Measurements from ENCODE around the gene PPP1R27.
A peak's percentile ranks its signal among the peaks of the same experiment; 100 is the strongest.

Gene PPP1R27

DNA sequence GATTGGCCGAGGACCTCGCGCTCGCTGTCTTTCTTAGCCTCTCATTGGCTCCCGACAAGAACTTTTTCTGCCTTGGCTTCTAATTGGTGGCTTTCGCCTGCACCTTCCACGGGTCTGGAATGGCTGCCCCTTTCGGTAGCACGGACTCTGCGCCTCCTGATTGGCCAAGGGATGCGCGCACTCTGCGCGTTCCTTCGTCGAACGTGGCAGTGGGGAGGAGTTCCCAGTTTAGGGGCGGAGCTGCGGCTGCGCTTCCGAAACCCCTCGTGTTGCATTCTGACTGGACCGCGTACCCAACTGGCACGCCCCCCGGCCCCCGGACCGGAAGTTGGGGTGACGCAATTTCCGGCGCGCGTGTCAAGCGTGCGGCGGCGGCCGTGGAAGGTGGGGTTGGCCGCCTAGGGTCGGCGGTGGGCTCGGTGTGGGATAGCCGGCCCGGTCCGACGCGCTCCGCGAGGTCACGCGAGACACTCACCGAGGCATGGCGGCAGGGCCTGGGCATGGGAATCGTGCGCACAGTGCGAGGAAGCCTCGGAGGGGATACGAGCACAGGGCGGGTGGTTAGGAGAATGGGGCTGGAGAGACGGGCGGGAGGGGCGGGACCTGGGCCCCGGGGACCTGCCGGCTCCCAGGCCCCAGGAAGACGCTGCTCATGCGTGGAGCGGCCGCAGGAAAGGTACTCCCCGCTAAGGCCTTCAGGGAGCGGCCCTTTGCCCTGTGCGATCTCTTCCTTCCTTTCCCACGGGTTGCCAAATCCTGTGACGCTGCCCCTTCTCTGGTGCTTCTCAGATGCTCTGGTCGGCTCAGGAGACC, 26.1 kb upstream of the PPP1R27 start:
- peak; percentile 98 for DNase-seq

DNA sequence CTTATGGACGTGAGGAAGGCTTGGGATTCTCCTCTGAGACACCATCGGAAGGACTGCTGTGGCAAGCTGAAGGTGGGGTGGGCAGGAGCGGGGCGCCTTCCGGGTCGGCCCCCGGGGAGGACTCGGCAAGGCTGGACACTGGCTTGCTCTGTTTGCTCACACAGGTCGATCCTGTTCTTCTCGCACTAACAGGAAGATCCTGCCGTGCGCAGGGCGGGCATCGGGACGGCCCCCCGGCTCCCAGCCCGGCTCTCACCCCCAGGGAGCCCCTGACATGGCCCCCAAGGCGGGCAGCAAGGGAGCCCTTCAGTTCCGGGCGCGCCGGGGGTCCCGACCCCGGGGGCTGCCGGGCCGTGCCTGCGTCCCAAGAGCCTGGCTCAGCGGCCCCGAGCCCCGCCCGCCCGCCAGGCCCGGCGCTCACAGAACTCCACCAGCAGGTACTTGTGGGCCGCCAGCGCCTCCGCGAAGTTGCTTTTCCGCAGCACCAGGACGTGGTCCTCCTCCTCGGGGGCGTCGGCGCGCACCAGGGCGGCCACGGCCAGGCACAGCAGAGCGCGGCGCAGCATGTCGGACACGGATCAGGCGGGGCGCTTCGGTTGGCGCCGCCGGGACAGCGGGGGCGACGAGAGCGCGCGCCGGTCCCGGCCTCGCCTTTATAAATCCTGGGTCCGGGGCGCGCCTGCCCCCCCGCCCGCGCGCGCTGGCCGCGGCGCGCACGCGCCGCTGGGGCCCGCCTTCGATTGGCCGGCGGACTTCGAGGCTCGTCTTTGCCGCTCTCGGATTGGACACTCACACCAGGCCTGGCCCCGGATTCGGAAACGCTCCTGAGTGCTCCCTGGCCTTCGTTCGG, 25.3 kb upstream of the PPP1R27 start, which contains the start of gene P4HB:
TSS of gene P4HB (minus strand) at position 630 of the 850 bp plus-strand sequence. CDS start at position 566, 64 bp downstream.
- DNase-seq, result peak; percentile 97

DNA sequence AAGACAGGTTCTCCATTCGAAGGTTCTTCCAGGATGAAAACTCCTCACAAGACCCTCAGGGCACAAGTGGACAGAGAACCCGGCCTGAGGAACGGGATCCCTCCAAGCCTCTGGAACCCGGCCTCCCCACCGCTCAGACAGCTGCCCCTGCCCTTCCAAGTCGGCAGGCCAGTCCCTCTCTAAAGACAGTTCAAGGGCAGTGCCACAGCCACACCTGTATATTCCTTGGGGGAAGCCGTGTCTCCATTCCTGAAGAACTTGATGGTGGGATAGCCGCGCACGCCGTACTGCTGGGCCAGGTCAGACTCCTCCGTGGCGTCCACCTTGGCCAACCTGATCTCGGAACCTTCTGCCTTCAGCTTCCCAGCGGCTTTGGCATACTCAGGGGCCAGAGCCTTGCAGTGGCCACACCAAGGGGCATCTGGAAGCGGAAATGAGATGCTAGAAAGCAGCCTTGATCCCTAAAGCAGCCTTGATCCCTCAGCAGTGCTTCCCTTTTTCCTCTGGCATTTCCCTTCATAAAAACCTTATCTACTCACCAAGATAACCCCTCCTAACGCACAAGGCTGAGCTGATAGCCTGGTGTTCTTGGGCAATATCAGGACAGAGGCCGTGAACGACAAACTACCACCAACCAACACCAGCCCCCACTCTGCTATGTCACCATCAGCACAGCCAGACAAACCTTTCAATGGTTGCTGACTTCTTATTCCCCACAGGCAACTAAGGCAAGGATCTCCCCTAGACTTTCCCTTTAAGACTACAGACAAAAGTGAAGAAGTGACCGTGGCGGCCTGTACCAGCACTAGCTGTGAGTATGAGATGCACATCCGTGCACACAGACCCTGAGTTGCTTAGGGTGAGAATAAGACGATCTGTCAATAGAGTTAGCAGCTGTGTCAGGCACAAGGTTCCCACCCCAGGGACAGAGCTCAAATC, 24.4 kb upstream of the PPP1R27 start:
- no peak for DNase-seq

DNA sequence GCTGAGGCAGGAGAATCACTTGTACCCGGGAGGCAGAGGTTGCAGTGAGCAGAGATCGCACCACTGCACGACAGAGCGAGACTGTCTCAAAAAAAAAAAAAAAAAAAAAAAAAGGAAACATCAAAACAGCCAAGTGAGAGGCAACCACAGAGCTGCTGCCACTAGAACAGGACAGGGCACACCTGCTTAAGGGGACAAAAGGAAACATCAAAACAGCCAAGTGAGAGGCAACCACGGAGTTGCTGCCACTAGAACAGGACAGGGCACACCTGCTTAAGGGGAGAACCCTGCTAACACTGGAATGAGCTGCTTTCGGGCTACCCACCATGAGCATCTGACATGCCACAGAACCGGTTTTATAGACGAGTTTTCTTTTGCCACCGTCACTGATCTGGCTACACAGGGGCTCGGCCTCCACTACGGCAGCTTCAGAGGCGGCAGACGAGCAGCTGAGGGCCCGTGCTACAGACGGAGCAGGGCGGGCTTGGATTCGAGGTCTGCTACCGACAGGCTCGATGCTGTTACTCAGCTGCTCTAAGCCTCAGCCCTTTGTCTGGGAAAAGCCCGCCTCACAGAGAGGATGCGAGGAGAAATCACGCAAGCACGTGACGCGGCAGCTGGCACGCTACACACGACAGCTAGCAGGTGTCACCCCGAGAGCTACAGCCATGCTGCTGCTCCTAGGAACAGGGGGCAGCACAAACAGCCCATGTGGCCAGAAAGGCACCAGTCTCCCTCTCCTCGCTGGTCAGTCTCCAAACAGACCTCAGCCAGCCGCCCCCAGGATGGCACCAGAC, 23.5 kb upstream of the PPP1R27 start:
- DNase-seq, result no peak

DNA sequence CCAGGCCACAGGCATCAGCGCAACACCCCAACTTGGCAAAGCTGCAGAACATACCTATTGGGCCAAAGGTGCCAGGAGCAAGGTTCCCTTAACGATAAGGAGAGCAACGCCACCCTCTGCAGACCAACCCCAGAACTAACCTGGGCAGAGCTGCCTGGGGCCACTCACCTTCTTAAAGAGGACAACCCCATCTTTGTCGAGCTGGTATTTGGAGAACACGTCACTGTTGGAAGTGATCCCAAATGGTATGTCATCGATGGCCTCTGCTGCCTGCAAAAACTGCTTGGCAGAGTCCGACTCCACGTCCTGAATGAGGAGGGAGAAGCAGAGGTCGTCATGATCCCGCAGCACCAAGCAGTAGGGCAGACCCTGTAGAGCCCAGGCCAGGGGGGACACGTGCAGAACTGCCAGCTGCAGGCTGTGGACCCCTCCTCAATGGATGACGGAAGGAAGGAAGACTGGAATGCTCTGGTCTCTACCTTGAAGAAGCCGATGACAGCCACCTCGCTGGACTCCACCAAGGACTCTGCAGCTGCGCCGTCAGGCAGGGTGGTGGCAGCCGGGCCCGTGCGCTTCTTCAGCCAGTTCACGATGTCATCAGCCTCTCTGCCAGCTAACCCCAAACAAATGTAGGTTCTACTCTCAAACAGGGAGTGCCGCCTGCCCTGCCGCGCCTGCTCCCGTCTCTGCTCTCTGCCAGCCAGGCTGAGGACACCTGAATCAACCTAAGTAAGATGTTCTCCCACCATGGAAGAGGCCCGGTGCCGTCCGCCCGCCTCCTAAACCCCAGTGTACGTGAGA, 20.3 kb upstream of the PPP1R27 start:
- no peak for DNase-seq

DNA sequence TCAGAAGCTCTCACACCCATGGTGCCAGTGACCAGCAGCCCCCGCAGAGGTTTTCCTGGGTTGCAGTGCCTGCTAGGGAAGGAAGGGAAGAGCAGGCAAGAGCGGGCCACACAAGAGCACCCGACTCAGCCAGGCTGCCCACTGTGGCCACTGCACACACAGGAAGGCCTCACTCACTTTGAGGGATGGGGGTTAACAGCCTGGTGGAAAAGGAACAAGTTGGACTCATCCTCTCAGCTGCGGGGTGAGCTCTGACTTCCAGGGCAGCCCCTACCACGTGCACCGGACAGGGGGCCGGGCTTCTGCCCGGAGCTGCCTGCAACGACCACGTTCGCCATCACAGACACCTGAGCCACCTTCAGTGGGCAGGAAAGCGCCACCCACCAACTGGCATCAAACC, 17.4 kb upstream of the PPP1R27 start:
- no peak for DNase-seq

DNA sequence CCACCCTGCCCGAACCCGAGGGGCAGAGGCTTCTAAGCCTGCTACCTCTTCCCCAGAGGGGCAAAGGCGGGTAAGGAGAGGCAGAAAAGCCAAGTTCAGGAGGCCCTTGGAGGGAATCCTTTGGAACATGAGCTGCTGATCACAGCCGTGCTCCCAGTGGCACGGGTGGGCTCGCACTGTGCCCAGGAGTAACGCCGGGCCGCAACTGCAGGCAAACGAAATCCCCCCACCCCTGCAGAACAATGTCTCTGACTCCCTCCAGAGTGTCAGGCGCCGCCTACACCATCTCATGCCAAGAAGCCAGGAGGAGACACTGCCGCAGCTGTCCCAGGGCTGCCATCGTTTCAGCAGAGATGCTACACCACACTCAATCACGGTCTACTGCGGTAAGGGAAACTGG, 16.6 kb upstream of the PPP1R27 start:
- no peak for DNase-seq

DNA sequence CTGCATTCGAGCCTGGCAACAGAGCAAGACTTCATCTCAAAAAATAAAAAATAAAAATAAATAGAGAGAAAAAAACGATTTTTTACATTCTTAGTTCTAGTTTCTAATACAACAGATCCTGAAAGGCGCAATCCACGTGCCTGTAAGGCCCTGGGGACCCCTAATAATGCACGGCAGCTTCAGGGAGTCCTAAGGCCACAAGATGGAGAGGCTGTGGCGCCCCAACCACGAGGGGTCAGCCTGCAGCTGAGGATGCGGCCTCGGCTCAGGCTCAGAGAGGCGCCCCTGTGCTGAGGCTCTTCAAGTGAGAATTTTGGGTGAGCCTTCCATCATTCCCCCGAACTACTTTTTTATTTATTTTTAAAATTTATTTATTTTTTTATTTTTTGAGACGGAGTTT, 14.6 kb upstream of the PPP1R27 start:
- DNase-seq, result no peak

DNA sequence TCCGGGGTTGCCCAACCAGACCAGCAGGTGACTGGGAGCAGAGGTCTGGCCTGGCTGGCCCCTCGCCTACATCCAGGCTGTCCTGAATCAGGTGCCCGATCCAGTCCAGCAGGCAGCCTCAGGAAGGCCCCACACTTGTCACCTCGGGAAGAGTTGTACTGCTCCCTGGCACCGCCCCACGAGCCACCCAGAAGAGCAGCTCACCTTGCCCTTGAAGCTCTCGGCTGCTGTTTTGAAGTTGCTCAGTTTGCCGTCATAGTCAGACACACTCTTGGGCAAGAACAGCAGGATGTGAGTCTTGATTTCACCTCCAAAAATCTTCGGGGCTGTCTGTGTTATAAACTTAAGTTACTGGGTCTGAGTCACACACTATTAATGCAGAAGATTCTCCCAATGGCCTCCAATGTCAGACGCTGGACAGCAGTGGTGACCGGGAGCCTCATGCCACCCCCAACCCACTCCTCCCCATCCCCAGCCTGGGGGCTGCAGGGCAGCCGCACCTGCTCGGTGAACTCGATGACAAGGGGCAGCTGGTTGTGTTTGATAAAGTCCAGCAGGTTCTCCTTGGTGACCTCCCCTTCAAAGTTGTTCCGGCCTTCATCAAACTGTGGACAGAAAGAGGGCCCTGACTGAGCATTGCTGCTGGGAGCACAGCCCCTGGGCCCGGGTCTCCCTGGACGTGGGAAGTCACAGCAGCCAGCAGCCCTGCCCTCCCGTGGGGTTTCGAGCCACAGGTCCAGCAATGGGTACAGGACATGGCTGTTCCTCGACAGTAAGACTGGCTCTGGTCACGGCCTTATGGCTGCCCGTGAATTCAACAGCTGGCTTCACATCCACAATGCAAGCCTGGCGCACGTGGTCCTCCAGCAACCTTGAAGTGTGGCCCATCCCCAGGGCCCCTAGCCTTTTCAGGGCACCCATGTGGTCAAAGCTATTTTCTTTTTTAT, 12.2 kb upstream of the PPP1R27 start:
- no peak for DNase-seq

DNA sequence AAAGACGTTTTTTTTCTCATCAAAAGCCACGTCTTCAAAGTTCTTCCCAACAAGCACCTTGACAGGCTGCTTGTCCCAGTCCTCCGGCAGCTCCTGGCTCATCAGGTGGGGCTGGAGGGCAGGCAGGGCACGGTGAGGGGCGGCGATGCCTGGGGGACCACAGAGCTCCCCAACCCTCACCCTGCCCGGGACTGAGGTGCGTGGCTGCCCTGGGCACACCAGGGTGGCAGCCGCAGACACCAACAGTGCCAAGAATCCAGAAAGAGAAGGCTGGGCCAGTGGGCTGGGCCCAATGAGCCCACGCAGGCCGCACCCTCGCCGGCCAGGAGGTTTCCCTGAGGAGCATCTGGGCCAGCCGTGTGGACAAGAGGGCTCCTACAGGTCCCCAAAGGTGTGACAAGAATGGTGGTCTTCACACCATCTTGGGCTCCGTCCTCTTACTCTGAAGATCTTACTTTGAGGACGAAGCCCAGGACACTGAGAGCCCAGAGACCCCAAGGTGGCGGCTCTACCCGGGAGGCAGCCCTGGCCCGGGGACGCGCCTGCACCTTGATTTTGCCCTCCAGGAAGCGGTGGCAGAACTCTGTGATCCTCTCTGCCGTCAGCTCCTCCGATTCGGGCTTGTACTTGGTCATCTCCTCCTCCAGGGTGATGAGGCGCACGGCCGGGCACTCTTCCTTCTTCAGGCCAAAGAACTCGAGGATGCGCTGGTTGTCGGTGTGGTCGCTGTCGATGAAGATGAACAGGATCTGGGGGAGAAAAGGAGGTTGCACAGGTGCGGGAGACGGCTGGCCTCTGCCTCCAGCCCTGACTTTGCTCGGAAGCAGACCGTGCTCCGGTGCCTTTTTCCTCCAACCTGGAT, 11.3 kb upstream of the PPP1R27 start:
- no peak for DNase-seq

DNA sequence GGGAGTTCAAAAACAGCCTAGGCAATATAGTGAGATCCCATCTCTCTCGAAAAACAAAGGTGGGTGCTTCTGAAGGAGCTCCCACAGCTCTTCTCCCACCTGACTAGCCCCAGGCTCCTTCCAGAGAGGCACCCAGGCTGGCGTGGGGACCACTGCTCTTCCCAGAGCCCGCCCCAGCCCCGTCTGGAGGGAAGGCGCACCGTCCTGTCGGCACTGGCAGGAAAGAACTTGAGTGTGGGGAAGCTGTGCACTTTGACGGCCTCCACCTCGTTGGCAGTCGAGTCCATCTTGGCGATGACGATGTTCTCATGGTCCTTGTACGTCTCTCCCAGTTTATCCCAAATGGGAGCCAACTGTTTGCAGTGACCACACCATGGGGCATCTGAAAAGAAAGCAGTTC, 10.5 kb upstream of the PPP1R27 start:
- no peak for DNase-seq

DNA sequence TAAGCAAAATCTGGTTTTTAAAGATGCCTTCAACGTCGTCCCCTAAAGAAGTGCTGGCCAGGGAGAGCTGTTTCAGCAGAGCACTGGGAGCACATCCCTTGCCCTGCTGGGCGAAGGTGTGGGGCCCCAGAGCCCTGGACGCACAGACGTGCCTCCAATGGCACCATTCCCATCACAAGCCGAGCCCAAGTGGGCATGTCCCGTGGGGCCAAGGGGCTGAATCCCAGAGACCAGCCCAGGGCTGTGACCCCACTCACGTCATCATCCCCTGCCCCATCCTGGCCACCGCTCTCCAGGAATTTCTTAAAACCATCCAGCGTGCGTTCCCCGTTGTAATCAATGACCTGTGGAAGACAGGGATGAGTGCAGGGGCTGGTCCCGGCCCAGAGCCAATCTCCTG, 10.0 kb upstream of the PPP1R27 start:
- no peak for DNase-seq

DNA sequence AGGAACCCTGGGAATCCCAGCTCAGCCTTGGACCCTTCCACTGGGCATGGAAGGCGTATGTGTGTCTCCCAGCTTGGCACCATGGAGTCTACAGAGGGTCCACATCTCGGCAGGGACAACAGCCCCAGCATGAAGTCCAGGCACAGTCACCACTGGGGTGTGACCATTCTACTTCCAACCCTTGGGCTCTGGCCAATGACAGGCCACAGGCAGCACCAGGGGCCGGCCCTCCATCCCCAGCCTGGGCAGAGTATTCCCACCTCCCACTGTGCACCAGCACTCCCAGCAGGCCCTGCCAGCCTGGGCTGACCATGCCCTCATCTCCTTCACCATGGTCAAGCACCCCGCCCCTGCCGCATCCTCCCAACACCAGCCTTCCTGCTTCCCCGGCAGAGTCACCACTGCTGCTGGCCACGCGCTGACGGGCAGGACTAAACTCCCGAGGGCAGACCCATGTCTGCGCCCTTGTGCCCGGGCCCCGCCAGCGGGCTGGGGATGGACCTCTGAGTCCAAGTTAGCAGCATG, 9.5 kb upstream of the PPP1R27 start:
- DNase-seq, result no peak

DNA sequence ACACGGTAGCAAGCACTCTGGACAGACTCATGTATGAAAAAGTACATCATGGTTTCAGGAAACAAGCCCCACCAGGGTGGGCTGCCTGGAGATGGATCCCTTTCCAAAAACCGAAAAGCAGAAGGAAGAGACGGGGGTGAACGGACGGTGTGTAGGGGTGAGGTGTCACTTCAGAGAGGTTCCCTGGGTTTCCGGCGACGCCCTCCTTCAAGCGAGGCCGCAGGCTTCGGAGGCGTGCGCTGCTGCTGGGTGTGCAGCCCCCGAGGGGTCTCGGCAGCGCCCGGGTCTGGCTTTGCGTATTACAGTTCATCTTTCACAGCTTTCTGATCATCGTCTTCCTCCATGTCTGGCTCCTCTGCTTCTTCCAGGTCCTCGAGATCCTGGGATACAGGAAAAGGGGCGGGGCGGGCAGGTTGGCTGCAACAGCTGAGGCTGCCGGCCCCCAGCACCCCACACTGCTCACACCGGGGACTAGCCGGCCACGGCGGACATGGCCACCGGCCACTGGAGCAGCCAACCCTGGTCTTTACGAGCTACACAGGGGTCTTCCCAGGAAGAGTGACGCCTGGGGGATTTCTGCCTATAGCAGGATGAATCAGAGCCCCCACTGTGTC, 9.0 kb upstream of the PPP1R27 start:
- DNase-seq, result no peak

DNA sequence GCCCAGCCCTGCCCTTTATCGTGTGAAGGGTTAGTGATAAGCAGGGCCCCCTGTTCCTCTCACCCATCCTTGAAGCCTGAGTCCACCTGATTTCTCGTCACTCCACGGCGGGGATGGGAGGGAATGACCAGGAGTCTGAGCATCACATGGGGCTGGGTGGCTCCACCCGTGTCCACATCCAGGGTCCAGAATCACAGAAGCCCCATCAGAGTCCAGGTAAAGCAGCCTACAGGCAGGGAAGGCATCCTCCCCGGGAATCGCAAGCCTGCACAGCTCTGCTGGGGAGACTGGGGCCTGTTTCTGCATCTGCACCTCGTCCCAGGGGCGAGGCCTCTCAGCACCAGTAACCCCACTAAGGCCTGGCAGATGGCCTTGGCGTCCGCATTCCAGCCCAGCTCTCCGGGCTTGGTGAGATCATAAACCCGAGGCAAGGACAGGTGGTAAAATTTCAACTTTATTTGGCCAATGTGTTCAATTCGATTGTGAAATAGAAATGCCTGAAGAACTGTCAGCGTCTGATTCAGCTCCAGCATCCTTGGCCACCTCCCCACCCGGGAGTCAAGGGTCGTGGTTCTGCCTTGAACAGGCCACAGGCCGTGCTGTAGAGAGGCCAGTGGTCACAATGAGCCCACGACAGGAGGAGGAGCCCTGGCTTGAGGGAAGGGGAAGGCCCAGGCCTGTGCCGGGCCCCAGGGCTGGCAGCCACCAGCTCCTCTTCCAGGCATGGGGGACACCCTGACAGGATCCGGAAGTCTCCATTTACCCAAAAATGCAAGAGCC, 8.1 kb upstream of the PPP1R27 start:
- no peak for DNase-seq

DNA sequence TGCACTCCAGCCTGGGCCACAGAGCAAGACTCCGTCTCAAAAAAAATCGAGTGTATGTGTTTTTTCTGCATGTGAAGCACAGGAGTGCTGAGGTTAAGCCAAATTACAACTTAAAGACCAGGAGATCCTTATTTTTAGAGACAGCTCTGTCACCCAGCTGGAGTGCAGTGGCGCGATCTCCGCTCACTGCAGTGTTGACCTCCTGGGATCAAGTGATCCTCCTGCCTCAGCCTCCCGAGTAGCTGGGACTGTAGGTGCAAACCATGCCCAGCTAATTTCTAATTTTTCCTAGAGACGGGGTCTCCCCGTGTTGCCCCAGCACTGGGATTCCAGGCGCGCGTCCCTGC, 7.5 kb upstream of the PPP1R27 start:
- no peak for DNase-seq

DNA sequence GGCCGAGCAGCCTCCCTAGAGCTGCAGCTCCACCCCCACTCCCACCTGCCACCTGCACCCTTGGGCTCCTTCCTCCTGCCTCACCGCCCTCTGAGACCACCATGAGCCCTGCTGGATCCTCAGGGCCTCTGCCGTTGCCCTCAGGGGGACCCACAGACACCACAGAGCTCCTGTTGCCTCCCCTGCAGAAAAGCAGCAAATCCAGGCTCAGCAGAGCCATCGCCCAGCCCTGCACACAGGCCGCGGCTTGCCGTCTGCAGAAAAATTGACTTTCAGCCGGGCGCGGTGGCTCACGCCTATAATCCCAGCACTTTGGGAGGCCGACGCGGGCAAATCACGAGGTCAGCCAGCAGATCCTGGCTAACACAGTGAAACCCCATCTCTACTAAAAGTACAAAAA, 7.0 kb upstream of the PPP1R27 start:
- no peak for DNase-seq

All from activated gamma-delta T cell (primary cell).